Posterior cingulate gyrus (tissue), 11 donors: ENCODE data around the gene ASTN2.
A peak's percentile ranks its signal among the peaks of the same experiment; 100 is the strongest.
"Not testable (repeated sequence)": the region's sequence is repeated elsewhere in the genome, so short reads cannot be mapped to it uniquely, and the experiment has no call there.

Experiments
- DNase-seq, 10 donors: peaks; one replicate each; pipeline versions ENCODE4 v3.0.0 to v3.0.0-alpha.2; 2020 to 2021; ENCODE audit warnings: mixed read lengths in 3 of 10
- intact Hi-C: fragments of 100-400 bp; cut with DNase I; formaldehyde crosslinking; loops from one replicate; pipeline ENCODE4 v1.15.1; 2023

ASTN2 gene

GRCh38 chr9:116471944-116472506 is 942.8 kb downstream of the ASTN2 start:
- intact Hi-C loops = no loop called here
- peak in 1 of 10 donors; percentile 43 for DNase-seq

DNA sequence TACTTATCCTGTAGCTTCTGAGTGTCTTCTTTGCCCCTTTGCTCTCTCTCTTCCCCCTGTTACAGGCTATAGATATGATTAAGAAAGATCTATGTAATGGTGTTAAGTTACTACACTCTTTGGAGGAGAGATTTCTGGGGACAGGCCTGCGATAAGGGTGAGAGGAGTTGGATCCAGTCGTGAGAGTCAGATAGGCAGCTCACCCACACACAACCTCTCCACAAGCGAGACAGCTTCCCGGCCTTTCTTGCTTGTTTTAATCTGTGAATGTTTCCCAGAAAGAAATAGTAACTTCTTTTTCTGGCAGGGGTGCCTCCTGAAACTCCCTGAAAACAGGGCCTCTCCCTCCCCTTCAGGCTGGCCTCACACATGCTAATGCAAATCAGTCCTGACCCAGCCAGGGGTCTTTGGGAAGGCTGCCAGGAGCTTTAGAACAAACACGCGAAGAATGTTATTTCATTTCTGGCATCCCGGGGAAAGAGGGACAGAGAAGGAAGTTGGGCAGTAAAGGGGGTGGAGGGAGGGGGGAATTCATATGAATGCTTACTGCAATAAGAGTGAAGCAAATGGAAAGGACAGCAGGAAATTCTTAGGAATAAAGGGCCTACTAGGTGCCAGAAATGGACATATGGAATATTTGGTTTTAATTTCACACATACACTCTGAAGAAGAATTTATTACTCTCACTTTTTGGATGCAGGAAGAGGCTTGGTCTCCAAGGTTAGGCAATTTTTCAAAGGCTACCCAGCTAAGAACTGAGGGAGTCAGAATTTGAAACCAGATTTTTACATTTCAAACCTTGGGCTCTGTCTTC is 943.6 kb downstream of the ASTN2 start:
- DNase-seq = peak in 2 of 10 donors; percentile 15 to 23
- intact Hi-C loops = no loop called here

DNA sequence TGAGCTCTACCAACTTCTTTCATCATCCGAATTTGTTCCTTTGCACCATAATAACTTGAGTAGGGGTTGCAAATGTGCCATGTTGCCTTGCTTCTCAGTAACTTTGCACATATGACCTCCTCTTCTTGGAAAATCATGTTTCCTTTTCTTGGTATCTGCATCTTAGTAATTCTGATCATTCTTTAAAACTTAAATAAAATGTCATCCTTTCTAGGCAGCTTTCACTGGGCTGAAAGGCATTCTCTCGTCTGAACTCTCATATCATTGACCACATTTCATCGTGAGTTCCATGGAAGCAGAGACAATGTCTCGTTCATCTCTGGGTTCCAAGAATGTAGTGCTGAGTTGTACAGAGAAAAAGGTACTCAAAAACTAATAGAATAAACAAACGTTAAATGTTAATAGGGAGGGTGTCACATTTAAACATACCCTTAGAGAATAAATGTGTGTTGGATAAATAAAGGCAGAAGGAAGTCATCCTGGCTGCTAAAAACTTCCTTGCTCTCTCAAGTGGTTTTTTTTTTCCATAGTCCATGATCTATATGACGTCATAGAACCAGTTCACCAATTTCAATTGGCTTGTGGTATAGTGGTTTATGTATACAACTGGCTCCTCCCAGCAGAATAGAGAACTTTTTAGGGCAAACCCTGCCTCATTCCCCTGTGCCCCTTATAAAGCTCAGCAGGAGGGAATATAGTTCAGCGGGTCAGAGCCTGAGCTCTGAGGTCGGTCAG is 945.9 kb downstream of the ASTN2 start:
- intact Hi-C loops = no loop called here
- DNase-seq = no peak

DNA sequence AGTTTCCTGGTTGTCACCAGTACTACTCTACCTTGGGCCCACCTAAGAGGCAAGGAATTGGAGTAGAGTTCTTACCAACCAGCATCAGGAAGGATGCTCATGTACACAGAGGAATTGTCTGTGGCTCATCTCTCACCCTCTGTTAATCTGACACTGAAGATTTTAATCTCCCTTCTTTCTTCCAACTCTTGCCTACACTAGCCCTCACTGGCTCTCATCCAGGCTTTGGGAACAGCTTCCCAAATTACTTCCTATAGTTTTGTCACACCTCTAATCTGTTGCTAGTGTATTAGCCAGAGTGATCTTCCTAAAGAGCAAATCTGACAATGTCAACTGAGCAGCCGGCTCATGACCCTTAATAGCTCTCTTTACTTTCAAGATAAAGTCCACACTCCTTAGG is 946.5 kb downstream of the ASTN2 start:
- no peak for DNase-seq
- intact Hi-C loops = no loop called here

GRCh38 chr9:116467740-116468351 is 947.0 kb downstream of the ASTN2 start:
- no peak for DNase-seq
- intact Hi-C loops = no loop called here

DNA sequence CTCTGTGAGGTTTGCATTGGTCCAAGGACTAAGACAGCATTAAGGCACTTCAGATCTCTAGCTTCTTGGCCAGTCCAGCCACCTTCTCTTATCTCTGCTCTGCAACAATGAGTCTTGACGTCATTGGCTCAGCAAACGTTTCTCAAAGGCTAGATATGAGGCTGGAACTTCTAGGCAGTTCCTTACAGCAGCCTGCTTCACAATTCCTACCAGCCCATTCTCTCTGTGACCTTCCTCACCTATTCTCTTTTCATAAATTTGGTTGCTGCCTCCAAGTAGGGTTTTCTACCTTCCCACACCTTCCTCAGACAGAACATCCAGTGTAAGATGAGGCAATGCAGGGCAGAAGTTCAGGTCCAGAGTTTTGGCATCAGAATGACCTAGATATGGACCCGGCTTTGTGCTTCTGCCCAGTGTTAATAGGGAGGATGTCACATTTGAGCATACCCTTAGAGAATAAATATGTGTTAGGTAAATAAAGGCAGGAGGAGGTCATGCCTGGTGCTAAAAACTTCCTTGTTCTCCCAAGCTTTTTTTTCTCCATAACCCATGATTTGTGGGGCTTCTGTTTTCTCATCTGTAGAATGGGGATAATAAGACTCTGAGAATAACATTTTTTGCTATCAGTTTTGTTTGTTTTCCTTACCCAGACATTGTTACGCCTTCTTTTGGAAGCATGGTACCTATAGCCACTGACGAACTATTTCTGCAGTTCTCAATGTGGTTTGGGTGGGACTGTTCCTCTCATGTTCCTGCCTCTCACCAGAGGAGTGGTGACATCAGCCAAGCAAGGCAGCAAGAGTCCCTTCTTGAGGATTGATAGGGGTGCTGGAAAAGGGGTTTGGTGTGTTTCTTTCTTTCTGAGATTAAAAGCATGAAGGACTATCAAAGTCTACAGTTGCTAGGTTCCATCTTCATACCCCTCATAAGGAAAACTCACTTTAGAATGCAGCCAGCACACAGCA is 948.3 kb downstream of the ASTN2 start:
- intact Hi-C loops = no loop called here
- DNase-seq = no peak

- intact Hi-C loops = no loop called here
- DNase-seq = no peak
These were observed 949.1 kb downstream of the ASTN2 start for GRCh38 chr9:116465576-116466270.

- no peak for DNase-seq
- intact Hi-C loops = no loop called here
These were observed 949.8 kb downstream of the ASTN2 start for GRCh38 chr9:116464987-116465571.

DNA sequence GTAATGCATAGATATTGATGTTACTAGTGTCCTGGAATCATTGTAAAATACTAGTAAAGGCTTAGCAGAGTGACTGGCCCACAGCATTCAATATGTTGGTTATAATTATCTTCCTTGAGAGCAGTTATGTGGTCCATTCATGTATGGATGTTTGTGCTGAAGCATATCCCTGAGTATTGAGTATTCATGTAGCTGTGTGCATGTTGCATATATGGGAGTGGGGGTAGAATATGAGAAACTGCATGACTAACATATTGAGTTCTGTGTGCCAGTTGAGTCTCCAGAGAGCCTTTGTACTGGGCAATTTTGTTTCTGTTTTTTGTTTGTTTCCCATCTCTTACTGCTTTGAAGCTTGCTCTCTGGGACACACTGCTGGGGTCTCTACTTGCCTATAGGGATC is 950.4 kb downstream of the ASTN2 start:
- intact Hi-C loops = no loop called here
- DNase-seq = no peak

- intact Hi-C loops = no loop called here
- no peak for DNase-seq
These were observed 953.2 kb downstream of the ASTN2 start for GRCh38 chr9:116461632-116462031.

DNA sequence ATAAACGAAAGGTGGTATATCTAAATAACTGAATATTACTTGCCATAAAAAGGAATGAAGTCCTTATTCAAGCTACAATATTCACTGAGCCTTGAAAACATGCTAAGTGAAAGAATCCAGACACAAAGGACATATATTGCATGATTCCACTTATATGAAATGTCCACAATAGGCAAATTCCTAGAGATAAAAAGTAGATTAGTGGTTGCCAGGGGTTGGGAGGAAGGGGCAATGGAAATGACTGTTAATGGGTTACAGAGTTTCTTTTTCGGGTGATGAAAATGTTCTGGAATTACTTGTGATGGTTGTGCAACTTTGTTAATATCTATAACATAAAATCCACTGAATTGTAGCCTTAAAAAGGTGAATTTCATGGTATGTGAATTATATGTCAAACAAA is 954.8 kb downstream of the ASTN2 start:
- intact Hi-C loops = no loop called here
- no peak for DNase-seq

DNA sequence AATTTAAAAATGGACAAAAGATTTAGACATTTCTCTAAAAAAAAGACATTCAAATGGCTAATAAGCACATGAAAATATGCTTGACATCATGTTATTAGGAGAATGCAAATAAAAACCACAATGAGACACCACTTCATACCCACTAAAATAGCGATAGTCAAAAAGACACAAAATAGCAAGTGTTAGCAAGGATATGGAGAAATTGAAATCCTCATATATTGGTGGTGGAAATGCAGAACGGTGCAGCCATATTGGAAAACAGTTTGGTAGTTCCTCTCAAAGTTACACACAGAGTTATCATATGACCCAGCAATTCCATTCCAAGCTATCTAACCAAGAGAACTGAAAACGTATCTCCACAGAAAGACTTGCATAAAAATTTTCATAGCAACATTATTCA is 955.3 kb downstream of the ASTN2 start:
- intact Hi-C loops = no loop called here

DNA sequence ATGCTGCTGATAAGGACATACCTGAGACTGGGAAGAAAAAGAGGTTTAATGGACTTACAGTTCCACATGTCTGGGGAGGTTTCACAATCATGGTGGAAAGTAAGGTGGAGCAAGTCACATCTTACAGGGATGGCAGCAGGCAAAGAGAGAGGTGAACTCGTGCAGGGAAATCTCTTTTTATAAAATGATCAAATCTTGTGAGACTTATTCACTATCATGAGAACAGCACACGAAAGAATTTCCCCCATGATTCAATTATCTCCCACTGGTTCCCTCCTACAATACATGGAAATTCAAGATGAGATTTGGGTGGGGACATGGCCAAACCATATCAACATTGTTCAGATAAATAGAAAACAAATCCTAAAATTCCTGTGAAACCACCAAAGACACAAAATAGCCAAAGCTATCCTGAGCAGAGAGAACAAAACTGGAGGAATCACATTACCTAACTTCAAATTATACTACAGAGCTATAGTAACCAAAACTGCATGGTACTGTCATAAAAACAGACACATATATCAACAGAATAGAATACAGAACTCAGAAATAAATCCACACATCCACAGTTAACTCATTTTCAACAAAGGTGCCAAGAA is 958.3 kb downstream of the ASTN2 start:
- intact Hi-C loops = no loop called here
- no peak for DNase-seq

More for the DNA sequence above, 955.3 kb downstream of the ASTN2 start:
- DNase-seq = no peak

GRCh38 chr9:116454539-116454938 is 960.3 kb downstream of the ASTN2 start:
- intact Hi-C loops, DNase-seq: not testable (repeated sequence)

GRCh38 chr9:116453785-116454184 is 961.1 kb downstream of the ASTN2 start:
- DNase-seq = no peak
- intact Hi-C loops = no loop called here

DNA sequence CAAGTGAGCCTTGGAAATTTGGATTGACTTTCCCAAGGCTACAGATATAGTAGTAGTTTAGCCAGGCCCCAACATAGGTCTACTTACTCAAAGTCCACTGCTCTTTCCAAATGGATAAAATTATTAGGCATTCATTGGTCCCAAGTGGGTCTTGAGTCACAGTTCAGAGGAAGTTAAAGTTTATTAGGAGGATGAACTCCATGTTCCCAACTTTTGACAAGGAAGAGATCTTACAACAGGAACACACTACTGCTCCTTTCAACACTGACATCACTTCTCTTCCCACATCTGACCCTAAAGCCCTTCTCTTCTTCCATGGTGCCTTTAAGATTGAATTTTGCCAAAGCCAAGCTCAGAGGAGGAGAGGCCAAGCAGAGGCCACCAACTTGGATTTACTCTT is 962.2 kb downstream of the ASTN2 start:
- no peak for DNase-seq
- intact Hi-C loops = no loop called here

DNA sequence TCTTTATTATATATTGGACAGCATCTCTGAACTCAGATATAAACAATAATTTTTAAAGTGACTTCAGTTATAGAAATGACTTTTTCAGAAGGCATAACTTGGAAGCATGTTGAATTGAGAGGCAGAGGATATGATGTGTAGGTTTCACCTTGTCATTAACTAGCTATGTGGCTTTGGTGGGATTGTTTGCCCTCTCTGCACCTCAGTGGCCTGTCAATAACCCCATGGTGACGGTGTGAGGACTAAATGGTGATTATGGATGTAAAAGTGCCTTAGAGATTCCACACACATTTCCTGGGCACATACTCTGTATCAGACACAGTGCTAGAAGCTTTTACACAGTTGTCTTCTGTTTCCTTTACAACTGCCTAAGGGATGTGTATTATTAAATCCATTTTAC is 962.6 kb downstream of the ASTN2 start:
- intact Hi-C loops = no loop called here

GRCh38 chr9:116451500-116452115 is 963.2 kb downstream of the ASTN2 start:
- DNase-seq = no peak
- intact Hi-C loops = no loop called here

More for the DNA sequence above, 962.6 kb downstream of the ASTN2 start:
- no peak for DNase-seq
